ENCODE data around the gene DDOST. TPM values are rescaled to one million over a fixed set of nuclear protein-coding genes. Genes with fewer than 3 reads are reported as not detected.

The DDOST gene
- total RNA-seq, 3 donors from 2014 or later = 103 to 263 (median 159) TPM

DNA sequence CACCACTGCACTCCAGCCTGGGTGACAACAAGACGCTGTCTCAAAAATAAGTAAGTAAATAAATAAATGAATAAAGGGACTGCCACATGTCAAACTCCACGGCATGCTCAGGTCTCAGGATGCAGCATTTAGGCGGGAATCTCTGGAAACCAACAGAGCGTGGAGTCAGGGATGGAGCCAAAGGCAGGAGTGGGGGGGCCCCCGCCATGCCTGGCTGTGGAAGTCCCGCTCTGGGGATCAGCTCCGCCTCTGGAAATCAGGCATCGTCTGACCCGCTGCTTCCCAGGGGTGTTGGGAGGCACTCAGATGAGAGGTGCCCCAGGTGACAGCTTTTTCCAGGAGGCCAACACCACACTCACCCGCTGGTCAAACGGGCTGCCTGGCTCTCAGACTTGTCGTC lies 36.4 kb upstream of the DDOST start:
- intact Hi-C loops (cut with DNase I, micrococcal nuclease) = loop anchor here (5.0 to 10.0 kb wide), 2 partner anchors 497 to 500 kb away; no protein-coding TSS in a partner anchor
- peaks cover 2% of the 10 kb centered on the region for H3K4me1 ChIP-seq (ENCODE audit: low read depth)
- no peak overlapping the region for H3K4me3 ChIP-seq
- DNase-seq = no peak
- TF ChIP-seq CTCF (IDR thresholded peaks at IDR 0.05) = no peak
- ATAC-seq = no peak
- H3K9me3 ChIP-seq = no peaks in the 10 kb centered on the region
- H3K36me3 ChIP-seq (ENCODE audit: low read depth) = no peaks in the 10 kb centered on the region

- ATAC-seq = peak; percentile 95
- intact Hi-C loops (cut with DNase I, micrococcal nuclease) = loop anchor here (5.0 to 10.0 kb wide), 2 partner anchors 498 to 501 kb away; no protein-coding TSS in a partner anchor
- TF ChIP-seq CTCF (IDR thresholded peaks at IDR 0.05) = peak; percentile 88
- Histone ChIP-seq H3K36me3 (ENCODE audit: low read depth) (no peaks in the 10 kb centered on the region), H3K4me3 (peak overlapping the region; percentile 7), H3K4me1 (ENCODE audit: low read depth) (peaks cover 2% of the 10 kb centered on the region), H3K9me3 (no peaks in the 10 kb centered on the region)
- peak; percentile 79 to 84 (median 84) for DNase-seq
Observed at GRCh38 chr1:20696397-20697333, 35.5 kb upstream of the DDOST start.

DNA sequence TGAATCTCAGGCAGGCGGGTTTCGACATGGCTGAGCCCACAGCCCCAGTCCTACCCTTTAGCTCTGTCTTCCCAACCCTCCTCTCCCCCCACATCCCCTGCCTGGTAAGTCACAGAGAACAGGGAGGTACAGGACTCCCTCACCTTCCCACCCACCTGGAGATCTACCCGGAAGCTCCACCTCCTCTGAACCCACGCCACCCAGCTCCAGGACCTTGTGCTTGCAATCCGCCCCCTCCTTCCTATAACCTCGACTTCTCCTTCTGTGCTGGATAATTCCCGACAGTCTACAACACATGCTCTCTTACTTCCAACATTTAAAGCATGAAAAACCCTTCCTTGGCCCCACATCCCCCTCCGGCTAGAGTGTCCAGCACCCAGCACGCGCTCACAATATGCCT lies 34.3 kb upstream of the DDOST start:
- H3K4me1 ChIP-seq (ENCODE audit: low read depth) = peaks cover 2% of the 10 kb centered on the region
- no peaks in the 10 kb centered on the region for H3K36me3 ChIP-seq (ENCODE audit: low read depth)
- TF ChIP-seq CTCF (IDR thresholded peaks at IDR 0.05) = no peak
- no peak for DNase-seq
- H3K4me3 ChIP-seq = no peak overlapping the region
- no peak for ATAC-seq
- H3K9me3 ChIP-seq = no peaks in the 10 kb centered on the region
- intact Hi-C loops (cut with DNase I, micrococcal nuclease) = loop anchor here (5.0 to 10.0 kb wide), 2 partner anchors 499 to 502 kb away; no protein-coding TSS in a partner anchor

GRCh38 chr1:20693623-20694022 lies 32.5 kb upstream of the DDOST start:
- Histone ChIP-seq H3K36me3 (ENCODE audit: low read depth) (no peaks in the 10 kb centered on the region), H3K4me1 (ENCODE audit: low read depth) (peaks cover 2% of the 10 kb centered on the region), H3K9me3 (no peaks in the 10 kb centered on the region), H3K4me3 (no peak overlapping the region)
- ATAC-seq (no peak), DNase-seq (peak in 1 of 3 donors; percentile 21)
- TF ChIP-seq CTCF (IDR thresholded peaks at IDR 0.05) = no peak
- intact Hi-C loops (cut with DNase I, micrococcal nuclease) = loop anchor here in 1 of 2 donors (10.0 kb wide), 1 partner anchor 501 kb away; no protein-coding TSS in a partner anchor

- intact Hi-C loops (cut with DNase I, micrococcal nuclease) = loop anchor here in 1 of 2 donors (10.0 kb wide), 1 partner anchor 503 kb away; no protein-coding TSS in a partner anchor
- peaks cover 2% of the 10 kb centered on the region for H3K4me1 ChIP-seq (ENCODE audit: low read depth)
- no peaks in the 10 kb centered on the region for H3K36me3 ChIP-seq (ENCODE audit: low read depth)
- no peak overlapping the region for H3K4me3 ChIP-seq
- DNase-seq (no peak), ATAC-seq (no peak)
- H3K9me3 ChIP-seq = no peaks in the 10 kb centered on the region
- TF ChIP-seq CTCF (IDR thresholded peaks at IDR 0.05) = no peak
Observed at GRCh38 chr1:20691872-20692271, 30.7 kb upstream of the DDOST start.
